ENCODE results near the gene LRRC4. TPM values are rescaled to one million over a fixed set of nuclear protein-coding genes. Genes with fewer than 3 reads are reported as not detected.

LRRC4 gene
- total RNA-seq, 2 experiments from 2014 or later: not detected

DNA sequence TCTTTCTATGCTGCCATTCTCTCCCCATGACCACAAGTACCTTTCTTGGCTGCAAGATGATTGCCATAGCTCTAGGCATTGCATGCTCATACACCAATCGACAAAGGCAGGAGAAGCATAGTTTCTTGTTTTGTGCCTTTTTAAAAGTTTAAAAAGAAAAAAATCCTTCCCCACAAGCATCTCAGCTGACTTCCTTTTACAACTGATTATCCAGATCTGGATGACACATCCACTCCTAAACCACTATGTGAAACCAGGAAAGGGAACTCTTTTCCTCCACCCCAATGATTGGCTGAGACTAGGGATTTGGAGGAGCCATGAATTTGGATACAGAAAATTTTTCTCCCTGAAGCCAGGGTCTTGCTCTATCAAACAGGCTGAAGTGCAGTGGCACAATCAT lies 14.5 kb upstream of the LRRC4 start:
- Mint-ChIP-seq H3K36me3 (ENCODE audit: low read depth) (peaks cover 3% of the 10 kb centered on the region), H3K4me3 (no peak overlapping the region), H3K27me3 (no peaks in the 10 kb centered on the region), H3K27ac (no peak overlapping the region), H3K4me1 (ENCODE audit: low read depth) (peaks cover 18% of the 10 kb centered on the region), H3K9me3 (no peaks in the 10 kb centered on the region)
- DNase-seq: no peak
- CTCF ChIA-PET: interaction anchor here (1.7 kb wide), 1 partner anchor 9 kb away, joined by 5 read pairs; no protein-coding TSS in a partner anchor
- intact Hi-C loops (cut with micrococcal nuclease): no loop called here
- no peak for ATAC-seq
- POLR2A ChIA-PET: no interaction called here
- TF ChIP-seq, protein P1, sequence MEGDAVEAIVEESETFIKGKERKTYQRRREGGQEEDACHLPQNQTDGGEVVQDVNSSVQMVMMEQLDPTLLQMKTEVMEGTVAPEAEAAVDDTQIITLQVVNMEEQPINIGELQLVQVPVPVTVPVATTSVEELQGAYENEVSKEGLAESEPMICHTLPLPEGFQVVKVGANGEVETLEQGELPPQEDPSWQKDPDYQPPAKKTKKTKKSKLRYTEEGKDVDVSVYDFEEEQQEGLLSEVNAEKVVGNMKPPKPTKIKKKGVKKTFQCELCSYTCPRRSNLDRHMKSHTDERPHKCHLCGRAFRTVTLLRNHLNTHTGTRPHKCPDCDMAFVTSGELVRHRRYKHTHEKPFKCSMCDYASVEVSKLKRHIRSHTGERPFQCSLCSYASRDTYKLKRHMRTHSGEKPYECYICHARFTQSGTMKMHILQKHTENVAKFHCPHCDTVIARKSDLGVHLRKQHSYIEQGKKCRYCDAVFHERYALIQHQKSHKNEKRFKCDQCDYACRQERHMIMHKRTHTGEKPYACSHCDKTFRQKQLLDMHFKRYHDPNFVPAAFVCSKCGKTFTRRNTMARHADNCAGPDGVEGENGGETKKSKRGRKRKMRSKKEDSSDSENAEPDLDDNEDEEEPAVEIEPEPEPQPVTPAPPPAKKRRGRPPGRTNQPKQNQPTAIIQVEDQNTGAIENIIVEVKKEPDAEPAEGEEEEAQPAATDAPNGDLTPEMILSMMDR (IDR thresholded peaks at IDR 0.05): no peak

DNA sequence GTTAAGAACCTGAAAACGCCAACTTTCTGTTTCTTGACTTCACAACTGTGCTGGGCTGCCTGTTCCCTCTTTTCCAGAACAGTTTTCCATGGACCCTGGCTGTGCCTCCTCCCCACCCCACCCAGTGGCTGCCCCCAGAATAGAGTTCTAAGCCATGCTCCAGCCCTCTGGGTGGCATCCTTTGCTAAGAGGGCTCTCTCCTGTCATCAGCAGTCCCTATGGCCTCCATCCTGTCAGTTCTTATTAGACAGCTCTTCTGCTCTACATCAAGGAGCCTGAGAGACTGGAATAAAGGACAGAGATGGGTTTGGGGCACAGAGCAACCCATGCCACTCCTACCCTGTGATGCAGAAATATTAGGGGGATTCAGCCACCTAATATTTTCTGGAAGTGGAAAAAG lies 13.9 kb upstream of the LRRC4 start:
- peaks cover 18% of the 10 kb centered on the region for H3K4me1 Mint-ChIP-seq (ENCODE audit: low read depth)
- no peak overlapping the region for H3K4me3 Mint-ChIP-seq
- CTCF ChIA-PET: interaction anchor here (1.0 to 1.7 kb wide), 2 partner anchors 9 to 12 kb away, joined by 3 to 5 read pairs; no protein-coding TSS in a partner anchor
- no peaks in the 10 kb centered on the region for H3K27me3 Mint-ChIP-seq
- ATAC-seq (no peak), DNase-seq (no peak)
- intact Hi-C loops (cut with micrococcal nuclease): no loop called here
- H3K27ac Mint-ChIP-seq: no peak overlapping the region
- TF ChIP-seq, protein P1 (IDR thresholded peaks at IDR 0.05): no peak
- POLR2A ChIA-PET: no interaction called here
- H3K9me3 Mint-ChIP-seq: no peaks in the 10 kb centered on the region
- H3K36me3 Mint-ChIP-seq (ENCODE audit: low read depth): peaks cover 3% of the 10 kb centered on the region

DNA sequence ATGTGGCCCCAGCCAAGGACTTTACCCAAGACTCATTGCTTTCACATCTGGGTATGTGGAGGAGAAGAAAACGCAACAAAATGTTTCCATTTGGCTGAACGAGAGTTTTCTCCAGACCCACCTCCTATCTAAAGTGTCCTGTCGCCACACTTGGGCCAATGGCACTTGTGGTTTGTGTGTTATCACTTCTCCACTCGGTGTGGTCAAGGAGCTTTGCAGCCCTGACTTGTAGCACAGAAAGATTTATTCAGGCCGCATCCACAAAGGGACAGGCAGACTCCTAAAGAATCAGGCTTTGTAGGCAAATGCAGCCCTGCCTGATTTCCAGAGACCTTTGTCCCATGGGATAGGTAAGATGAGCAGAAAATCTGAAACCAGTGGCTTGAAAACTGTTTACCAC lies 12.8 kb upstream of the LRRC4 start:
- CTCF ChIA-PET: interaction anchor here (1.0 to 1.7 kb wide), 2 partner anchors 10 to 11 kb away, joined by 3 to 6 read pairs; no protein-coding TSS in a partner anchor

DNA sequence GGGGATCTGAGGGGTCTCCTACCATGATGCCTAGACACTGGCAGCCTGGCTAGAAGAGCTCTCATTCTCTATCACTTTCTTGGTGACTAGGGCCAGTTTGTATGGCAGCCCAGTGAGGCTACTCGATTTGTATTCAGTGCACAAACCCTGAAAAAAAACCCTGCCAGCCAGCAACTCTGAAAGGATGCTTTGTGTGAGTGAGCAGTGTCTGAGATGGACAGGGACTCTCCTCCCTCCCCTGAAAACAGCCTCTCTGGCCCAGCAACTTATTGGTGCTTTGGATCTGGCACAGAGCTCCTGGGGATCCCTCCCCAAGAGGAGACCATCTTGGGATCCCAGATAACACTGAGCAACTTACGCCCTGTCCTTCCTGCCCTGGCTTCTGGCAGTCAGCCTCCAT lies 10.8 kb upstream of the LRRC4 start:
- H3K4me3 Mint-ChIP-seq: no peak overlapping the region
- peaks cover 15% of the 10 kb centered on the region for H3K4me1 Mint-ChIP-seq (ENCODE audit: low read depth)
- no peaks in the 10 kb centered on the region for H3K9me3 Mint-ChIP-seq
- intact Hi-C loops (cut with micrococcal nuclease): no loop called here
- H3K27me3 Mint-ChIP-seq: no peaks in the 10 kb centered on the region
- DNase-seq (no peak), ATAC-seq (no peak)
- H3K36me3 Mint-ChIP-seq (ENCODE audit: low read depth): peaks cover 3% of the 10 kb centered on the region
- TF ChIP-seq, protein P1 (IDR thresholded peaks at IDR 0.05): no peak
- no peak overlapping the region for H3K27ac Mint-ChIP-seq
- POLR2A ChIA-PET: interaction anchor here (0.5 kb wide), 1 partner anchor 12 kb away, joined by 3 read pairs; no protein-coding TSS in a partner anchor
- CTCF ChIA-PET: interaction anchor here (1.3 kb wide), 2 partner anchors 10 to 103 kb away, joined by 3 read pairs; no protein-coding TSS in a partner anchor

More for the DNA sequence above, 12.8 kb upstream of the LRRC4 start:
- Mint-ChIP-seq H3K36me3 (ENCODE audit: low read depth) (peaks cover 3% of the 10 kb centered on the region), H3K4me1 (ENCODE audit: low read depth) (peaks cover 11% of the 10 kb centered on the region), H3K27ac (no peak overlapping the region), H3K9me3 (no peaks in the 10 kb centered on the region), H3K4me3 (no peak overlapping the region), H3K27me3 (no peaks in the 10 kb centered on the region)
- POLR2A ChIA-PET: no interaction called here
- DNase-seq (no peak), ATAC-seq (no peak)
- intact Hi-C loops (cut with micrococcal nuclease): no loop called here
- TF ChIP-seq, protein P1 (IDR thresholded peaks at IDR 0.05): no peak

GRCh38 chr7:128041203-128041602 lies 10.0 kb upstream of the LRRC4 start:
- no peaks in the 10 kb centered on the region for H3K27me3 Mint-ChIP-seq
- CTCF ChIA-PET: interaction anchor here (1.3 to 1.6 kb wide), 2 partner anchors 11 to 102 kb away, joined by 3 read pairs; no protein-coding TSS in a partner anchor
- peaks cover 15% of the 10 kb centered on the region for H3K4me1 Mint-ChIP-seq (ENCODE audit: low read depth)
- H3K4me3 Mint-ChIP-seq: no peak overlapping the region
- ATAC-seq (no peak), DNase-seq (no peak)
- POLR2A ChIA-PET: no interaction called here
- TF ChIP-seq, protein P1 (IDR thresholded peaks at IDR 0.05): no peak
- no peaks in the 10 kb centered on the region for H3K9me3 Mint-ChIP-seq
- peaks cover 3% of the 10 kb centered on the region for H3K36me3 Mint-ChIP-seq (ENCODE audit: low read depth)
- H3K27ac Mint-ChIP-seq: no peak overlapping the region
- intact Hi-C loops (cut with micrococcal nuclease): no loop called here
